Panc1 (cell line): ENCODE results near the gene BTBD9. TPM values are rescaled to one million over a fixed set of nuclear protein-coding genes. Genes with fewer than 3 reads are reported as not detected.

Experiments
- ATAC-seq: fragments of 200-7000 bp; cut with Tn5 transposase; 2 replicates; pipeline ENCODE4 v1.9.1; 2020; ENCODE audit warnings: mild to moderate bottlenecking, moderate library complexity
- BruUV-seq: library from RNA; stranded (reverse); fragments of 400-500 nt; replicated peaks from 2 replicates; lab custom pipeline; 2021; lab: Mats Ljungman, UMichigan
- CTCF ChIA-PET: fragments of 300-600 bp; sonication (Branson Sonifier 250); formaldehyde crosslinking; loops from one replicate; lab custom pipeline; 2022; ENCODE audit warnings: antibody characterized with exemption; lab: Charles Lee
- POLR2A ChIA-PET: fragments of 300-600 bp; sonication (Branson Sonifier 250); formaldehyde crosslinking; loops from one replicate; lab custom pipeline; 2022; ENCODE audit warnings: antibody characterized with exemption; lab: Charles Lee
- DNase-seq: peaks from one replicate; pipeline ENCODE4 v3.0.0-alpha.2; 2010; ENCODE audit warnings: low read depth, low spot score
- H3K27ac ChIP-seq: 2 replicates; pipeline ENCODE4 v1.5.1; 2011; ENCODE audit warnings: mild to moderate bottlenecking, low read length, inconsistent platforms
- H3K27me3 ChIP-seq: fragments of 200-500 bp; sonication (Bioruptor generic); 2 replicates; pipeline ENCODE4 v1.6.0; 2014; ENCODE audit warnings: low read length, inconsistent platforms; ENCODE audit not compliant: control insufficient read depth, insufficient read depth
- H3K36me3 ChIP-seq: fragments of 200-500 bp; sonication (Bioruptor generic); 2 replicates; pipeline ENCODE4 v1.5.1; 2014; ENCODE audit warnings: inconsistent platforms, mild to moderate bottlenecking, low read length, moderate library complexity; ENCODE audit not compliant: control insufficient read depth, insufficient read depth
- H3K4me1 ChIP-seq: 2 replicates; pipeline ENCODE4 v1.5.1; 2011; ENCODE audit warnings: inconsistent platforms, mild to moderate bottlenecking, low read length, moderate library complexity; ENCODE audit not compliant: control insufficient read depth, insufficient read depth
- H3K4me3 ChIP-seq, 2 experiments: 2 replicates each; pipeline ENCODE4 v1.5.1; 2011 to 2012; ENCODE audit warnings: low read depth in 2 of 2, low read length in 2 of 2, mild to moderate bottlenecking in 2 of 2, inconsistent platforms in 1 of 2, moderate library complexity in 1 of 2
- H3K9me3 ChIP-seq: fragments of 200-500 bp; sonication (Bioruptor generic); 2 replicates; pipeline ENCODE4 v1.5.1; 2014; ENCODE audit warnings: low read depth, mild to moderate bottlenecking, inconsistent platforms, low read length, moderate library complexity; ENCODE audit not compliant: control insufficient read depth, insufficient read depth
- POLR2AphosphoS5 ChIP-seq: IDR thresholded peaks from 2 replicates; pipeline ENCODE4 v1.6.1; 2012; ENCODE audit warnings: mild to moderate bottlenecking, low read depth, low read length, moderate library complexity
- SIN3A ChIP-seq: IDR thresholded peaks from 2 replicates; pipeline ENCODE4 v1.6.1; 2012; ENCODE audit warnings: low read depth, mild to moderate bottlenecking, low read length, moderate library complexity, borderline replicate concordance; ENCODE audit not compliant: insufficient read depth
- TCF7L2 ChIP-seq: IDR thresholded peaks from 2 replicates; pipeline ENCODE4 v1.6.1; 2011; ENCODE audit warnings: mild to moderate bottlenecking, low read depth, low read length, inconsistent platforms
- in situ Hi-C: cut with HindIII; loops from 2 replicates; pipeline ENCODE4 v1.10.0; 2016; ENCODE audit warnings: low sequenced_read_pairs, low pct_unique_long_range_greater_than_20kb
- intact Hi-C: fragments of 100-400 bp; cut with micrococcal nuclease; formaldehyde crosslinking; loops from one replicate; pipeline ENCODE4 v1.10.0; 2022; ENCODE audit not compliant: unreplicated experiment
- total RNA-seq: library from RNA; stranded (reverse); gene quantifications from one replicate; pipeline ENCODE4 v1.2.1, GENCODE V29; 2021; ENCODE audit not compliant: unreplicated experiment
- TF ChIP-seq, protein P1 (sequence below): fragments of 450-650 bp; IDR thresholded peaks from 2 replicates; pipeline ENCODE4 v1.5.1; 2017; ENCODE audit warnings: mild to moderate bottlenecking
- TF ChIP-seq, protein P2 (sequence below), 2 experiments: IDR thresholded peaks; 2 replicates each; pipeline ENCODE4 v1.6.1; 2011 to 2012; ENCODE audit warnings: low read depth in 2 of 2, control low read depth in 1 of 2, low read length in 1 of 2, mild to moderate bottlenecking in 1 of 2, moderate library complexity in 1 of 2; ENCODE audit not compliant: insufficient read depth in 1 of 2

BTBD9 gene
- total RNA-seq, 1 experiment from 2014 or later: 12.8 TPM

DNA sequence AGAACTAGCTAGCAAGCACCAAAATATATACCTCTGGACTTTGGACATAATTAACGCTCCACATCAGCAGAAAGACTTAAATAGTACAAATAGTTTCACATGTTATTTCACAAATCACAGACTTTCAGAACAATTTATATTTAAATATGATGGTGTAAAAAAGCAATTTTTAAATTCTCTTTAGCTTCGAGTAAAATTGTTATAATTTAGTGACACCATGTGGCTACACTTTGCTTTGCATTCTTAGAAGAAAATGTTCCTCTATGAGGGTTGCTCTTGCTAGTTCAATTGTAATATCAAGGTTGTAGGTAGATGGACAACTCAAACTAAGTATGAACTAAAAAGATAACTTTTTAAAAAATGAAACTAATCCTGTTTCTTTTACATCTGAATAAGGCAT is 69.0 kb downstream of the BTBD9 start:
- in situ Hi-C loops: no loop called here
- intact Hi-C loops: no loop called here
- Histone ChIP-seq H3K36me3 (no peaks in the 10 kb centered on the region), H3K27ac (no peak overlapping the region), H3K4me1 (no peaks in the 10 kb centered on the region), H3K9me3 (no peaks in the 10 kb centered on the region), H3K4me3 (no peak overlapping the region), H3K27me3 (no peaks in the 10 kb centered on the region)
- BruUV-seq: no TSS peak
- ATAC-seq: no peak
- DNase-seq: no peak
- CTCF ChIA-PET: interaction anchor here (0.8 to 1.1 kb wide), 2 partner anchors 76 to 383 kb away, joined by 3 to 4 read pairs; no protein-coding TSS in a partner anchor
- TF ChIP-seq, protein P1, sequence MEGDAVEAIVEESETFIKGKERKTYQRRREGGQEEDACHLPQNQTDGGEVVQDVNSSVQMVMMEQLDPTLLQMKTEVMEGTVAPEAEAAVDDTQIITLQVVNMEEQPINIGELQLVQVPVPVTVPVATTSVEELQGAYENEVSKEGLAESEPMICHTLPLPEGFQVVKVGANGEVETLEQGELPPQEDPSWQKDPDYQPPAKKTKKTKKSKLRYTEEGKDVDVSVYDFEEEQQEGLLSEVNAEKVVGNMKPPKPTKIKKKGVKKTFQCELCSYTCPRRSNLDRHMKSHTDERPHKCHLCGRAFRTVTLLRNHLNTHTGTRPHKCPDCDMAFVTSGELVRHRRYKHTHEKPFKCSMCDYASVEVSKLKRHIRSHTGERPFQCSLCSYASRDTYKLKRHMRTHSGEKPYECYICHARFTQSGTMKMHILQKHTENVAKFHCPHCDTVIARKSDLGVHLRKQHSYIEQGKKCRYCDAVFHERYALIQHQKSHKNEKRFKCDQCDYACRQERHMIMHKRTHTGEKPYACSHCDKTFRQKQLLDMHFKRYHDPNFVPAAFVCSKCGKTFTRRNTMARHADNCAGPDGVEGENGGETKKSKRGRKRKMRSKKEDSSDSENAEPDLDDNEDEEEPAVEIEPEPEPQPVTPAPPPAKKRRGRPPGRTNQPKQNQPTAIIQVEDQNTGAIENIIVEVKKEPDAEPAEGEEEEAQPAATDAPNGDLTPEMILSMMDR: peak; percentile 41; the same call in 1 of the 2 replicates
- TF ChIP-seq POLR2AphosphoS5: no peak
- TF ChIP-seq TCF7L2: no peak
- TF ChIP-seq, protein P2, sequence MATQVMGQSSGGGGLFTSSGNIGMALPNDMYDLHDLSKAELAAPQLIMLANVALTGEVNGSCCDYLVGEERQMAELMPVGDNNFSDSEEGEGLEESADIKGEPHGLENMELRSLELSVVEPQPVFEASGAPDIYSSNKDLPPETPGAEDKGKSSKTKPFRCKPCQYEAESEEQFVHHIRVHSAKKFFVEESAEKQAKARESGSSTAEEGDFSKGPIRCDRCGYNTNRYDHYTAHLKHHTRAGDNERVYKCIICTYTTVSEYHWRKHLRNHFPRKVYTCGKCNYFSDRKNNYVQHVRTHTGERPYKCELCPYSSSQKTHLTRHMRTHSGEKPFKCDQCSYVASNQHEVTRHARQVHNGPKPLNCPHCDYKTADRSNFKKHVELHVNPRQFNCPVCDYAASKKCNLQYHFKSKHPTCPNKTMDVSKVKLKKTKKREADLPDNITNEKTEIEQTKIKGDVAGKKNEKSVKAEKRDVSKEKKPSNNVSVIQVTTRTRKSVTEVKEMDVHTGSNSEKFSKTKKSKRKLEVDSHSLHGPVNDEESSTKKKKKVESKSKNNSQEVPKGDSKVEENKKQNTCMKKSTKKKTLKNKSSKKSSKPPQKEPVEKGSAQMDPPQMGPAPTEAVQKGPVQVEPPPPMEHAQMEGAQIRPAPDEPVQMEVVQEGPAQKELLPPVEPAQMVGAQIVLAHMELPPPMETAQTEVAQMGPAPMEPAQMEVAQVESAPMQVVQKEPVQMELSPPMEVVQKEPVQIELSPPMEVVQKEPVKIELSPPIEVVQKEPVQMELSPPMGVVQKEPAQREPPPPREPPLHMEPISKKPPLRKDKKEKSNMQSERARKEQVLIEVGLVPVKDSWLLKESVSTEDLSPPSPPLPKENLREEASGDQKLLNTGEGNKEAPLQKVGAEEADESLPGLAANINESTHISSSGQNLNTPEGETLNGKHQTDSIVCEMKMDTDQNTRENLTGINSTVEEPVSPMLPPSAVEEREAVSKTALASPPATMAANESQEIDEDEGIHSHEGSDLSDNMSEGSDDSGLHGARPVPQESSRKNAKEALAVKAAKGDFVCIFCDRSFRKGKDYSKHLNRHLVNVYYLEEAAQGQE (IDR thresholded peaks at IDR 0.05; ENCODE audit: insufficient read depth in 1 of 2, low read depth in 2 of 2, low read length in 1 of 2): no peak
- TF ChIP-seq SIN3A: no peak
- POLR2A ChIA-PET: interaction anchor here (0.5 kb wide), 2 partner anchors 319 to 382 kb away, joined by 3 to 5 read pairs; no protein-coding TSS in a partner anchor

- no peak overlapping the region for H3K27ac ChIP-seq
- in situ Hi-C loops: no loop called here
Observed at GRCh38 chr6:38567436-38567835, 72.3 kb downstream of the BTBD9 start.

More at GRCh38 chr6:38567436-38567835, 72.3 kb downstream of the BTBD9 start:
- ATAC-seq (no peak), DNase-seq (no peak)
- intact Hi-C loops: no loop called here
- CTCF ChIA-PET: no interaction called here
- POLR2A ChIA-PET: no interaction called here
- TF ChIP-seq, protein P2 (IDR thresholded peaks at IDR 0.05; ENCODE audit: insufficient read depth in 1 of 2, low read depth in 2 of 2, low read length in 1 of 2): no peak
- TF ChIP-seq SIN3A: no peak
- TF ChIP-seq, protein P1: no peak
- TF ChIP-seq POLR2AphosphoS5: no peak
- no peak for TF ChIP-seq TCF7L2
- no peaks in the 10 kb centered on the region for H3K9me3 ChIP-seq
- H3K27me3 ChIP-seq: no peaks in the 10 kb centered on the region
- BruUV-seq: no TSS peak
- no peaks in the 10 kb centered on the region for H3K4me1 ChIP-seq
- H3K36me3 ChIP-seq: no peaks in the 10 kb centered on the region
- no peak overlapping the region for H3K4me3 ChIP-seq
